OCI-LY7 (cell line): ENCODE results near the gene PLCL1.

Source experiments
- CTCF ChIP-seq: fragments of 200-600 bp; sonication (generic); conservative IDR thresholded peaks from 2 replicates; pipeline ENCODE4 v1.5.1; 2014; ENCODE audit warnings: mild to moderate bottlenecking, antibody characterized with exemption, low read length, moderate library complexity, mixed read lengths
- EZH2phosphoT487 ChIP-seq: fragments of 200-600 bp; sonication (generic); IDR thresholded peaks from 2 replicates; pipeline ENCODE4 v1.6.1; 2018; ENCODE audit warnings: low read depth, borderline replicate concordance, mild to moderate bottlenecking, mixed run types, antibody characterized with exemption, low read length, moderate library complexity, mixed read lengths

GRCh38 chr2:198175271-198175670 lies 370.9 kb downstream of the PLCL1 start:
- TF ChIP-seq CTCF (no peak), EZH2phosphoT487 (no peak)
